H1 (cell line): ENCODE data around the gene DYNLT2. TPM values are rescaled to one million over a fixed set of nuclear protein-coding genes. Genes with fewer than 3 reads are reported as not detected.

Experiments used
- CTCF ChIA-PET: fragments of 300-600 bp; sonication (Branson Sonifier 250); formaldehyde crosslinking; loops from one replicate; lab custom pipeline; 2021; ENCODE audit not compliant: partially characterized antibody; lab: Charles Lee
- POLR2A ChIA-PET: fragments of 300-600 bp; sonication (Branson Sonifier 250); formaldehyde crosslinking; loops from one replicate; lab custom pipeline; 2021; ENCODE audit warnings: inconsistent platforms; ENCODE audit not compliant: partially characterized antibody; lab: Charles Lee
- DNase-seq, 2 experiments: peaks; one replicate each; pipeline versions ENCODE4 v3.0.0 to v3.0.0-alpha.2; 2010 to 2022; ENCODE audit warnings: low spot score in 2 of 2, low read depth in 1 of 2, mixed read lengths in 1 of 2
- FAIRE-seq: peaks from 2 replicates; lab custom pipeline; 2011; peaks lifted over from hg19 to GRCh38; lab: Jason Lieb, UNC
- H2AFZ ChIP-seq: 2 replicates; pipeline ENCODE4 v1.8.1; 2012; ENCODE audit warnings: low read length, inconsistent platforms
- H2AK5ac ChIP-seq: 2 replicates; pipeline ENCODE4 v1.6.1; 2013; ENCODE audit warnings: low read depth, low read length
- H2BK120ac ChIP-seq: replicated peaks from 2 replicates; pipeline ENCODE3; 2013; ENCODE audit warnings: low read depth, low read length, inconsistent platforms
- H2BK12ac ChIP-seq: 2 replicates; pipeline ENCODE4 v1.6.1; 2013; ENCODE audit warnings: low read depth, low read length
- H2BK15ac ChIP-seq: 2 replicates; pipeline ENCODE4 v1.6.1; 2013; ENCODE audit warnings: low read length
- H2BK20ac ChIP-seq: 2 replicates; pipeline ENCODE4 v1.6.1; 2013; ENCODE audit warnings: low read length
- H2BK5ac ChIP-seq: 2 replicates; pipeline ENCODE4 v1.6.1; 2013; ENCODE audit warnings: low read depth, low read length
- H3K14ac ChIP-seq: 2 replicates; pipeline ENCODE4 v1.6.1; 2013; ENCODE audit warnings: inconsistent platforms; ENCODE audit not compliant: insufficient read length
- H3K18ac ChIP-seq: 2 replicates; pipeline ENCODE4 v1.6.1; 2013; ENCODE audit warnings: low read length; ENCODE audit errors: extremely low read depth
- H3K23ac ChIP-seq: 2 replicates; pipeline ENCODE4 v1.6.1; 2013; ENCODE audit warnings: inconsistent platforms; ENCODE audit not compliant: insufficient read length
- H3K23me2 ChIP-seq: 2 replicates; pipeline ENCODE4 v1.6.1; 2013; ENCODE audit warnings: low read depth, low read length
- H3K27ac ChIP-seq: 2 replicates; pipeline ENCODE4 v1.6.1; 2011; ENCODE audit warnings: low read depth, low read length, inconsistent platforms
- H3K27me3 ChIP-seq, 4 experiments: replicated peaks in 1 of 4; 1 replicate in 1 of 4; 2 replicates in 3 of 4; pipeline versions ENCODE4 v1.6.1 to v1.8.1; 2011 to 2013; ENCODE audit warnings: low read length in 3 of 4, mild to moderate bottlenecking in 3 of 4, inconsistent platforms in 2 of 4, mixed read lengths in 2 of 4, moderate library complexity in 1 of 4; ENCODE audit not compliant: control insufficient read depth in 3 of 4, insufficient read depth in 3 of 4; ENCODE audit errors: extremely low read depth in 1 of 4
- H3K36me3 ChIP-seq, 4 experiments: 2 replicates each; pipeline versions ENCODE4 v1.6.1 to v1.8.1; 2011 to 2013; ENCODE audit warnings: mild to moderate bottlenecking in 4 of 4, low read length in 3 of 4, moderate library complexity in 2 of 4, control low read depth in 1 of 4, inconsistent platforms in 1 of 4; ENCODE audit not compliant: insufficient read depth in 4 of 4, control insufficient read depth in 2 of 4
- H3K4ac ChIP-seq: replicated peaks from 2 replicates; pipeline ENCODE3; 2013; ENCODE audit warnings: low read length, low read depth, mixed read lengths, inconsistent platforms; ENCODE audit not compliant: insufficient read length
- H3K4me1 ChIP-seq, 4 experiments: replicated peaks in 1 of 4; 1 replicate in 1 of 4; 2 replicates in 3 of 4; pipeline versions ENCODE4 v1.6.1 to v1.8.1; 2011 to 2013; ENCODE audit warnings: low read length in 3 of 4, inconsistent platforms in 2 of 4, mixed read lengths in 1 of 4; ENCODE audit not compliant: insufficient read depth in 4 of 4, control insufficient read depth in 3 of 4
- H3K4me2 ChIP-seq, 2 experiments: 2 replicates each; pipeline versions ENCODE4 v1.6.1 to v1.8.1; 2011 to 2013; ENCODE audit warnings: low read depth in 2 of 2, low read length in 2 of 2, control low read depth in 1 of 2, inconsistent platforms in 1 of 2, mild to moderate bottlenecking in 1 of 2; ENCODE audit not compliant: insufficient read depth in 1 of 2
- H3K4me3 ChIP-seq, 4 experiments: fragments of 200-600, 300-600 bp in 1 of 4; sonication (generic), shearing (Covaris generic), sonication (Bioruptor Twin) in 1 of 4; 2 replicates each; pipeline versions ENCODE4 v1.5.1 to v1.8.1; 2011 to 2016; ENCODE audit warnings: low read length in 4 of 4, low read depth in 3 of 4, control low read depth in 2 of 4, inconsistent platforms in 2 of 4, mild to moderate bottlenecking in 2 of 4, mixed read lengths in 1 of 4, moderate library complexity in 1 of 4; ENCODE audit not compliant: insufficient read depth in 2 of 4; ENCODE audit errors: extremely low read depth in 1 of 4
- H3K56ac ChIP-seq: replicated peaks from 2 replicates; pipeline ENCODE3; 2013; ENCODE audit warnings: low read depth, mild to moderate bottlenecking, mixed read lengths, low read length, inconsistent platforms; ENCODE audit not compliant: insufficient read length
- H3K79me1 ChIP-seq: 2 replicates; pipeline ENCODE4 v1.6.1; 2013; ENCODE audit warnings: low read depth, low read length, control low read depth
- H3K79me2 ChIP-seq, 2 experiments: 2 replicates each; pipeline versions ENCODE4 v1.6.1 to v1.8.1; 2012 to 2013; ENCODE audit warnings: low read length in 2 of 2, mild to moderate bottlenecking in 2 of 2, inconsistent platforms in 1 of 2; ENCODE audit not compliant: insufficient read depth in 2 of 2, control insufficient read depth in 1 of 2
- H3K9ac ChIP-seq, 4 experiments: replicated peaks in 1 of 4; 1 replicate in 1 of 4; 2 replicates in 3 of 4; pipeline versions ENCODE4 v1.6.1 to v1.8.1; 2011 to 2013; ENCODE audit warnings: low read depth in 3 of 4, low read length in 3 of 4, control low read depth in 2 of 4, mild to moderate bottlenecking in 2 of 4, moderate library complexity in 2 of 4, inconsistent platforms in 1 of 4; ENCODE audit errors: extremely low read depth in 1 of 4
- H3K9me3 ChIP-seq, 2 experiments: 2 replicates each; pipeline versions ENCODE4 v1.6.1 to v1.8.1; 2012 to 2013; ENCODE audit warnings: mild to moderate bottlenecking in 2 of 2, moderate library complexity in 2 of 2, control low read depth in 1 of 2, inconsistent platforms in 1 of 2, low read depth in 1 of 2, low read length in 1 of 2, mixed read lengths in 1 of 2; ENCODE audit not compliant: insufficient read depth in 2 of 2
- H4K20me1 ChIP-seq, 2 experiments: replicated peaks in 1 of 2; 2 replicates each; pipeline versions ENCODE3 to v1.8.1; 2011 to 2013; ENCODE audit warnings: inconsistent platforms in 2 of 2, low read length in 2 of 2, mild to moderate bottlenecking in 1 of 2; ENCODE audit not compliant: insufficient read depth in 2 of 2, control insufficient read depth in 1 of 2
- H4K5ac ChIP-seq: 2 replicates; pipeline ENCODE4 v1.6.1; 2013; ENCODE audit warnings: low read length, low read depth, mixed read lengths, inconsistent platforms; ENCODE audit not compliant: insufficient read length
- H4K8ac ChIP-seq: 2 replicates; pipeline ENCODE4 v1.8.0; 2013; ENCODE audit warnings: mild to moderate bottlenecking, moderate library complexity, low read length, inconsistent platforms; ENCODE audit not compliant: insufficient read depth; ENCODE audit errors: extremely low read depth
- H4K91ac ChIP-seq: replicated peaks from 2 replicates; pipeline ENCODE3; 2013; ENCODE audit warnings: low read length, mixed read lengths, inconsistent platforms; ENCODE audit not compliant: insufficient read length
- NANOG ChIP-seq: IDR thresholded peaks from 2 replicates; pipeline ENCODE4 v1.6.1; 2011; ENCODE audit warnings: low read length, low read depth, mild to moderate bottlenecking, inconsistent platforms; ENCODE audit not compliant: insufficient read depth, poor library complexity, severe bottlenecking
- SIN3A ChIP-seq, 2 experiments: IDR thresholded peaks in 1 of 2; conservative IDR thresholded peaks in 1 of 2; 2 replicates each; pipeline ENCODE4 v1.6.1; 2011 to 2012; ENCODE audit warnings: low read length in 2 of 2, improper control_type of control experiment in 1 of 2, low read depth in 1 of 2, mild to moderate bottlenecking in 1 of 2
- TBP ChIP-seq: IDR thresholded peaks from 2 replicates; pipeline ENCODE4 v1.6.1; 2011; ENCODE audit warnings: low read depth, low read length, improper control_type of control experiment
- WGBS, 2 experiments: shearing (Covaris generic) in 1 of 2; methylation state at CpG; one replicate each; pipeline versions ENCODE4 v1.1.6 to v1.1.7; 2013 to 2015; ENCODE audit warnings: low lambda C conversion rate in 2 of 2, mixed read lengths in 2 of 2, inconsistent platforms in 1 of 2, low coverage in 1 of 2, missing lambda C conversion rate in 1 of 2; ENCODE audit not compliant: insufficient replicate concordance in 2 of 2, insufficient coverage in 1 of 2, insufficient read length in 1 of 2; ENCODE audit errors: extremely low coverage in 1 of 2, missing lambda C conversion rate in 1 of 2; 5-methylcytosine and 5-hydroxymethylcytosine counted together
- polyA plus RNA-seq, 7 experiments: library from polyadenylated mRNA; depleted of rRNA in 3 of 7; stranded (reverse) in 5 of 7; unstranded in 2 of 7; fragments of >200 nt in 5 of 7; fragments of 200-250 nt in 2 of 7; gene quantifications; 1 replicate in 5 of 7; 2 replicates in 1 of 7; 4 replicates in 1 of 7; pipeline versions ENCODE4 v1.2.1 to v1.2.3, GENCODE V29; 2011 to 2013; ENCODE audit warnings: missing spikeins in 2 of 7, mixed read lengths in 2 of 7
- total RNA-seq: library from RNA; stranded (reverse); fragmentation: NEBNext Ultra II Directional; extraction: Animal tissue kit (Norgen Biotek cat#: 25700); gene quantifications from 2 replicates; pipeline ENCODE4 v1.2.1, GENCODE V29; 2021

DYNLT2 gene
- total and polyA plus RNA-seq, 2 of the 8 experiments (the other 6 are each of a cell fraction or from before 2014, with no cell fraction given) = 0.48 to 1.8 TPM

DNA sequence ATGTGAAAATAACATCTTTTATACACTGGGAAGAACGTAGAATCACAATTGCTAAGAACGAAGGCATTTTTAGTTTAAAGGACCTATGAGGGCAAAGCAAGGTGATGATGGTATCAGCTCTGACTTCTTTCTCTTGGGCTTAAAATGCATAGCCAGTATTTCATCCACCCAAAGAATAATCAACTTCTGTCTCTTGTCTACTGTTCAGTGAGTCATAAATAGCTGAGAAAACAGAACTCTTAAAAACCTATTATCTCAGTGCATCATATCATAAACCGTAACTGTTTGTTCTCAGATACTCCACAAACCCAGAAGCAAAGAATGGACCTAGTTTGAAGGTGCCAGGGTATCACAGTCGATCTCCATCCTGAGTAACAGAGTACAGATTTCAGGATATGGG lies 32.3 kb downstream of the DYNLT2 start:
- CTCF ChIA-PET = interaction anchor here (1.0 to 1.4 kb wide), 3 partner anchors 14 to 57 kb away, joined by 3 to 5 read pairs (median 4); no protein-coding TSS in a partner anchor
- POLR2A ChIA-PET = interaction anchor here (1.8 to 6.4 kb wide), 2 partner anchors 11 to 16 kb away, joined by 4 to 41 read pairs; partner anchors contain the start of genes C6orf120 and WDR27

More for the DNA sequence above, 32.3 kb downstream of the DYNLT2 start:
- FAIRE-seq = no peak
- Histone ChIP-seq H2BK15ac (no peak overlapping the region), H4K91ac (no peak overlapping the region), H4K8ac (no peak overlapping the region), H3K4me2 (no peak overlapping the region), H3K4me3 (no peak overlapping the region), H2AFZ (no peak overlapping the region), H2BK20ac (no peak overlapping the region), H3K9ac (no peak overlapping the region), H3K27me3 (peaks cover 0 to 2% (median under 1%) of the 10 kb centered on the region in 4 experiments; a peak in 1 of 7 replicates), H2BK5ac (no peak overlapping the region), H2BK120ac (no peak overlapping the region), H3K79me2 (peaks cover 0 to 56% of the 10 kb centered on the region in 2 experiments; a peak in 2 of 4 replicates), H3K23ac (no peak overlapping the region), H4K20me1 (peaks cover 1 to 13% of the 10 kb centered on the region in 2 experiments), H3K4me1 (peaks cover 0 to 3% (median 0%) of the 10 kb centered on the region in 4 experiments; a peak in 1 of 7 replicates), H4K5ac (no peak overlapping the region), H3K36me3 (peaks cover 0 to 49% (median 10%) of the 10 kb centered on the region in 4 experiments; a peak in 7 of 8 replicates), H3K9me3 (no peaks in the 10 kb centered on the region), H3K27ac (no peak overlapping the region), H3K79me1 (peaks cover 3% of the 10 kb centered on the region; the same call in 1 of the 2 replicates), H3K4ac (no peak overlapping the region), H2AK5ac (no peak overlapping the region), H3K18ac (no peak overlapping the region), H2BK12ac (no peak overlapping the region), H3K23me2 (peaks cover 9% of the 10 kb centered on the region), H3K14ac (no peak overlapping the region), H3K56ac (no peak overlapping the region)
- DNase-seq = no peak
- no peak for TF ChIP-seq SIN3A (conservative IDR thresholded peaks at IDR 0.05 in 1 of 2, IDR thresholded peaks at IDR 0.05 in 1 of 2; ENCODE audit: low read depth in 1 of 2, low read length in 2 of 2)
- no peak for TF ChIP-seq TBP
- no peak for TF ChIP-seq NANOG
- WGBS, 2 experiments = 83% methylated on average over 4 of the region's 4 CpGs; no CpG with 5 or more reads in 1 of the 2 experiments
